Thyroid gland (tissue), 4 donors: ENCODE measurements around the gene PLCL2.

ENCODE experiments used
- POLR2A ChIP-seq, 2 donors: fragments of 450-650 bp; IDR thresholded peaks; one replicate each; pipeline ENCODE4 v1.6.1; 2017; ENCODE audit warnings: antibody characterized with exemption in 2 of 2, mild to moderate bottlenecking in 2 of 2, moderate library complexity in 1 of 2
- TF ChIP-seq, protein P1 (sequence below), 6 experiments: fragments of 200-600 bp in 3 of 6; fragments of 450-650 bp in 3 of 6; sonication (generic) in 3 of 6; IDR thresholded peaks; one replicate each; pipeline ENCODE4 v1.5.1; 2016 to 2019; ENCODE audit warnings: antibody characterized with exemption in 6 of 6, mild to moderate bottlenecking in 2 of 6, inconsistent platforms in 1 of 6, moderate library complexity in 1 of 6

DNA sequence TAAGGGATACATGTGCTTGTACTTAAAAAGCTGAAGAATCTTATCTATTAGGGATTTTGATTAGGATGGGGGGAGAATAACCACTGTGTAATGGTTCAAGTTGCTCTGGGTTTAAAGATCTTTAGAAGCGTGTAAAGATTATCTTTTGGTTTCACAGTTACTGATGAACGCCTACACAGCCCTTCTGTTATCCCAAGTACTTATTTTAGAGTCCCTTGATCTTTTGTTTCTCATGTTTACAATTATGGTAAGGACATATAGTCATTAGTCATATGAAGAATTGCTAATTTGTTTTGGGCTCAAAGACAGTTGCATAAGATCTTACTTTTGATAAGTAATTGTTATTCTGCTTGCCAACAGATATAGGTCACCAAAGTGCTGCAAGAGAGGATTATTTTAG lies 160.1 kb downstream of the PLCL2 start:
- TF ChIP-seq, protein P1, sequence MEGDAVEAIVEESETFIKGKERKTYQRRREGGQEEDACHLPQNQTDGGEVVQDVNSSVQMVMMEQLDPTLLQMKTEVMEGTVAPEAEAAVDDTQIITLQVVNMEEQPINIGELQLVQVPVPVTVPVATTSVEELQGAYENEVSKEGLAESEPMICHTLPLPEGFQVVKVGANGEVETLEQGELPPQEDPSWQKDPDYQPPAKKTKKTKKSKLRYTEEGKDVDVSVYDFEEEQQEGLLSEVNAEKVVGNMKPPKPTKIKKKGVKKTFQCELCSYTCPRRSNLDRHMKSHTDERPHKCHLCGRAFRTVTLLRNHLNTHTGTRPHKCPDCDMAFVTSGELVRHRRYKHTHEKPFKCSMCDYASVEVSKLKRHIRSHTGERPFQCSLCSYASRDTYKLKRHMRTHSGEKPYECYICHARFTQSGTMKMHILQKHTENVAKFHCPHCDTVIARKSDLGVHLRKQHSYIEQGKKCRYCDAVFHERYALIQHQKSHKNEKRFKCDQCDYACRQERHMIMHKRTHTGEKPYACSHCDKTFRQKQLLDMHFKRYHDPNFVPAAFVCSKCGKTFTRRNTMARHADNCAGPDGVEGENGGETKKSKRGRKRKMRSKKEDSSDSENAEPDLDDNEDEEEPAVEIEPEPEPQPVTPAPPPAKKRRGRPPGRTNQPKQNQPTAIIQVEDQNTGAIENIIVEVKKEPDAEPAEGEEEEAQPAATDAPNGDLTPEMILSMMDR (IDR thresholded peaks at IDR 0.05): no peak
- TF ChIP-seq POLR2A (IDR thresholded peaks at IDR 0.05): no peak
